GM23338 (cell line): Measurements from ENCODE around the gene CCT6B. TPM values are rescaled to one million over a fixed set of nuclear protein-coding genes. Genes with fewer than 3 reads are reported as not detected.

Source experiments
- ATAC-seq: fragments of 200-7000 bp; cut with Tn5 transposase; 3 replicates; pipeline ENCODE4 v1.9.1; 2020
- DNase-seq: peaks from one replicate; pipeline ENCODE4 v3.0.0-alpha.2; 2015; ENCODE audit warnings: low spot score
- H2AFZ ChIP-seq: fragments of 200-600 bp; sonication (generic); 2 replicates; pipeline ENCODE4 v1.8.0; 2016; ENCODE audit warnings: antibody characterized with exemption, mild to moderate bottlenecking, moderate library complexity
- H3F3A ChIP-seq: fragments of 200-600 bp; sonication (generic); replicated peaks from 2 replicates; pipeline ENCODE4 v1.8.0; 2017; ENCODE audit warnings: antibody characterized with exemption, mixed run types, low read depth
- H3K27ac ChIP-seq: fragments of 200-600 bp; sonication (generic); 2 replicates; pipeline ENCODE4 v1.6.1; 2016; ENCODE audit warnings: low read depth
- H3K27me3 ChIP-seq: fragments of 200-600 bp; sonication (generic); 2 replicates; pipeline ENCODE4 v1.8.0; 2016; ENCODE audit warnings: mild to moderate bottlenecking, mixed run types, moderate library complexity; ENCODE audit not compliant: insufficient read depth
- H3K36me3 ChIP-seq: fragments of 200-600 bp; sonication (generic); 2 replicates; pipeline ENCODE4 v1.8.0; 2016; ENCODE audit warnings: mild to moderate bottlenecking; ENCODE audit not compliant: insufficient read depth
- H3K4me1 ChIP-seq: fragments of 200-600 bp; sonication (generic); 2 replicates; pipeline ENCODE4 v1.8.0; 2016; ENCODE audit warnings: mild to moderate bottlenecking, moderate library complexity; ENCODE audit not compliant: insufficient read depth
- H3K4me2 ChIP-seq: fragments of 200-600 bp; sonication (generic); 2 replicates; pipeline ENCODE4 v1.7.1; 2017; ENCODE audit warnings: mixed run types
- H3K4me3 ChIP-seq: fragments of 200-600 bp; sonication (generic); 2 replicates; pipeline ENCODE4 v1.6.1; 2016; ENCODE audit warnings: mixed run types
- H3K79me2 ChIP-seq: fragments of 200-600 bp; sonication (generic); replicated peaks from 2 replicates; pipeline ENCODE4 v1.8.0; 2017; ENCODE audit warnings: mild to moderate bottlenecking; ENCODE audit not compliant: insufficient read depth
- H3K9me2 ChIP-seq: fragments of 200-600 bp; sonication (generic); 2 replicates; pipeline ENCODE4 v1.8.0; 2017; ENCODE audit not compliant: insufficient read depth
- H4K20me1 ChIP-seq: fragments of 200-600 bp; sonication (generic); replicated peaks from 2 replicates; pipeline ENCODE4 v1.8.0; 2017; ENCODE audit warnings: mild to moderate bottlenecking; ENCODE audit not compliant: insufficient read depth
- H3K27ac Mint-ChIP-seq: 2 replicates; pipeline ENCODE4 v1.8.0; 2020; ENCODE audit warnings: inconsistent platforms, mild to moderate bottlenecking, moderate library complexity, mixed read lengths
- H3K27me3 Mint-ChIP-seq: 3 replicates; pipeline ENCODE4 v1.8.0; 2022; ENCODE audit warnings: low read depth, mild to moderate bottlenecking, moderate library complexity, mixed read lengths, inconsistent platforms; ENCODE audit not compliant: insufficient read depth, poor library complexity
- H3K36me3 Mint-ChIP-seq: 3 replicates; pipeline ENCODE4 v1.8.0; 2021; ENCODE audit warnings: low read depth, mild to moderate bottlenecking, inconsistent platforms, moderate library complexity, mixed read lengths
- H3K4me1 Mint-ChIP-seq: 3 replicates; pipeline ENCODE4 v1.8.0; 2020; ENCODE audit warnings: mild to moderate bottlenecking, inconsistent platforms, mixed read lengths
- H3K4me3 Mint-ChIP-seq: 3 replicates; pipeline ENCODE4 v1.8.0; 2021; ENCODE audit warnings: moderate library complexity, mild to moderate bottlenecking, inconsistent platforms, mixed read lengths
- H3K9me3 Mint-ChIP-seq: 3 replicates; pipeline ENCODE4 v1.8.0; 2020; ENCODE audit warnings: moderate library complexity, mild to moderate bottlenecking, inconsistent platforms, mixed read lengths
- CREB1 ChIP-seq: fragments of 250-450 bp; sonication (Bioruptor Pico); IDR thresholded peaks from 2 replicates; pipeline ENCODE4 v1.5.0; 2020; ENCODE audit warnings: low read depth, mild to moderate bottlenecking, moderate library complexity
- EZH2 ChIP-seq: fragments of 200-600 bp; sonication (generic); IDR thresholded peaks from one replicate; pipeline ENCODE4 v1.8.0; 2017; ENCODE audit warnings: antibody characterized with exemption, mild to moderate bottlenecking, low read depth; ENCODE audit not compliant: unreplicated experiment
- EZH2phosphoT487 ChIP-seq: fragments of 200-600 bp; sonication (generic); IDR thresholded peaks from one replicate; pipeline ENCODE4 v1.8.1; 2018; ENCODE audit warnings: antibody characterized with exemption; ENCODE audit not compliant: unreplicated experiment
- JUNB ChIP-seq: IDR thresholded peaks from one replicate; pipeline ENCODE4 v1.6.1; 2016; ENCODE audit warnings: antibody characterized with exemption; ENCODE audit not compliant: unreplicated experiment
- NANOG ChIP-seq: IDR thresholded peaks from 2 replicates; pipeline ENCODE4 v1.6.1; 2016; ENCODE audit warnings: antibody characterized with exemption, borderline replicate concordance
- POLR2AphosphoS5 ChIP-seq: IDR thresholded peaks from 2 replicates; pipeline ENCODE4 v1.6.1; 2016; ENCODE audit warnings: antibody characterized with exemption, low read depth
- STAT1 ChIP-seq: IDR thresholded peaks from one replicate; pipeline ENCODE4 v1.6.1; 2016; ENCODE audit warnings: antibody characterized with exemption; ENCODE audit not compliant: unreplicated experiment
- ZNF114 ChIP-seq: fragments of 250-450 bp; sonication (Bioruptor Pico); IDR thresholded peaks from 2 replicates; pipeline ENCODE4 v1.5.0; 2020; ENCODE audit warnings: mild to moderate bottlenecking, moderate library complexity
- ZNF331 ChIP-seq: fragments of 250-450 bp; sonication (Bioruptor Pico); IDR thresholded peaks from 2 replicates; pipeline ENCODE4 v1.5.0; 2020; ENCODE audit warnings: low read depth, mild to moderate bottlenecking, moderate library complexity
- polyA plus RNA-seq: library from polyadenylated mRNA; unstranded; fragments of >200 nt; fragmentation: Nextera tagmentation; extraction: Ambion mirVana; gene quantifications from 2 replicates; pipeline ENCODE4 v1.2.1, GENCODE V29; 2016
- total RNA-seq: library from RNA; depleted of rRNA; stranded (reverse); fragments of >200 nt; shearing (Covaris generic); gene quantifications from 2 replicates; pipeline ENCODE4 v1.2.3, GENCODE V29; 2014
- TF ChIP-seq, protein P1 (sequence below): fragments of 250-450 bp; sonication (Bioruptor Pico); IDR thresholded peaks from 2 replicates; pipeline ENCODE4 v1.5.0; 2020; ENCODE audit warnings: mild to moderate bottlenecking, moderate library complexity
- TF ChIP-seq, protein P2 (sequence below): IDR thresholded peaks from 2 replicates; pipeline ENCODE4 v1.6.1; 2016; ENCODE audit warnings: antibody characterized with exemption
- TF ChIP-seq, protein P3 (sequence below): IDR thresholded peaks from one replicate; pipeline ENCODE4 v1.6.1; 2018; ENCODE audit warnings: antibody characterized with exemption; ENCODE audit not compliant: unreplicated experiment
- TF ChIP-seq, protein P4 (sequence below), 2 experiments: fragments of 200-600 bp in 1 of 2; sonication (generic) in 1 of 2; conservative IDR thresholded peaks; 2 replicates each; pipeline versions ENCODE4 v1.5.1 to v1.6.1; 2016 to 2017; ENCODE audit warnings: antibody characterized with exemption in 2 of 2, low read depth in 2 of 2, mild to moderate bottlenecking in 2 of 2, moderate library complexity in 1 of 2

CCT6B gene
- total and polyA plus RNA-seq, 2 experiments from 2014 or later: 0.94 to 1.1 TPM

DNA sequence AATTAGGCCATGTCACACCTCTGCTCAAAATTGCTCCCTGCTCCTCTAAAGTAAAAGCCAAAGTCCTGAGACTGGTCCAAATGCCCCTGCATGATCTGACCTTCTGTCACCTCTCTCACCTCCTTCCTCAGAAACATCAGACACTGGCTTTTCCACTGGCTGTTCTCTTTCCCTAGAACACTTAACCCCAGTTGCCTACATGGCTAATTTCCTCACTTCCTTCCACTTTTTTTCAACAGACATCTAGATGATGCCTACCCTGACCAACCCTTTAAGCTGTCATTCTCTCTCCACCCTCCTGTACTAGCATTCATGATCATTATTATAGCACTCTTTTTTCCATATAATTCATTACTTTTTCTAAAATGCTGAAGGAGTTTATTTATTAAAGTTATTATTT, 31.0 kb downstream of the CCT6B start:
- Histone ChIP-seq H3K4me3 (no peak overlapping the region), H3K27me3 (peaks cover 3% of the 10 kb centered on the region; the same call in 1 of the 2 replicates), H3K27ac (no peak overlapping the region), H3K4me1 (no peaks in the 10 kb centered on the region), H3F3A (no peaks in the 10 kb centered on the region), H3K4me2 (no peak overlapping the region), H3K79me2 (no peaks in the 10 kb centered on the region), H3K9me2 (no peaks in the 10 kb centered on the region), H3K36me3 (no peaks in the 10 kb centered on the region), H4K20me1 (no peaks in the 10 kb centered on the region), H2AFZ (no peak overlapping the region)
- TF ChIP-seq, protein P1, sequence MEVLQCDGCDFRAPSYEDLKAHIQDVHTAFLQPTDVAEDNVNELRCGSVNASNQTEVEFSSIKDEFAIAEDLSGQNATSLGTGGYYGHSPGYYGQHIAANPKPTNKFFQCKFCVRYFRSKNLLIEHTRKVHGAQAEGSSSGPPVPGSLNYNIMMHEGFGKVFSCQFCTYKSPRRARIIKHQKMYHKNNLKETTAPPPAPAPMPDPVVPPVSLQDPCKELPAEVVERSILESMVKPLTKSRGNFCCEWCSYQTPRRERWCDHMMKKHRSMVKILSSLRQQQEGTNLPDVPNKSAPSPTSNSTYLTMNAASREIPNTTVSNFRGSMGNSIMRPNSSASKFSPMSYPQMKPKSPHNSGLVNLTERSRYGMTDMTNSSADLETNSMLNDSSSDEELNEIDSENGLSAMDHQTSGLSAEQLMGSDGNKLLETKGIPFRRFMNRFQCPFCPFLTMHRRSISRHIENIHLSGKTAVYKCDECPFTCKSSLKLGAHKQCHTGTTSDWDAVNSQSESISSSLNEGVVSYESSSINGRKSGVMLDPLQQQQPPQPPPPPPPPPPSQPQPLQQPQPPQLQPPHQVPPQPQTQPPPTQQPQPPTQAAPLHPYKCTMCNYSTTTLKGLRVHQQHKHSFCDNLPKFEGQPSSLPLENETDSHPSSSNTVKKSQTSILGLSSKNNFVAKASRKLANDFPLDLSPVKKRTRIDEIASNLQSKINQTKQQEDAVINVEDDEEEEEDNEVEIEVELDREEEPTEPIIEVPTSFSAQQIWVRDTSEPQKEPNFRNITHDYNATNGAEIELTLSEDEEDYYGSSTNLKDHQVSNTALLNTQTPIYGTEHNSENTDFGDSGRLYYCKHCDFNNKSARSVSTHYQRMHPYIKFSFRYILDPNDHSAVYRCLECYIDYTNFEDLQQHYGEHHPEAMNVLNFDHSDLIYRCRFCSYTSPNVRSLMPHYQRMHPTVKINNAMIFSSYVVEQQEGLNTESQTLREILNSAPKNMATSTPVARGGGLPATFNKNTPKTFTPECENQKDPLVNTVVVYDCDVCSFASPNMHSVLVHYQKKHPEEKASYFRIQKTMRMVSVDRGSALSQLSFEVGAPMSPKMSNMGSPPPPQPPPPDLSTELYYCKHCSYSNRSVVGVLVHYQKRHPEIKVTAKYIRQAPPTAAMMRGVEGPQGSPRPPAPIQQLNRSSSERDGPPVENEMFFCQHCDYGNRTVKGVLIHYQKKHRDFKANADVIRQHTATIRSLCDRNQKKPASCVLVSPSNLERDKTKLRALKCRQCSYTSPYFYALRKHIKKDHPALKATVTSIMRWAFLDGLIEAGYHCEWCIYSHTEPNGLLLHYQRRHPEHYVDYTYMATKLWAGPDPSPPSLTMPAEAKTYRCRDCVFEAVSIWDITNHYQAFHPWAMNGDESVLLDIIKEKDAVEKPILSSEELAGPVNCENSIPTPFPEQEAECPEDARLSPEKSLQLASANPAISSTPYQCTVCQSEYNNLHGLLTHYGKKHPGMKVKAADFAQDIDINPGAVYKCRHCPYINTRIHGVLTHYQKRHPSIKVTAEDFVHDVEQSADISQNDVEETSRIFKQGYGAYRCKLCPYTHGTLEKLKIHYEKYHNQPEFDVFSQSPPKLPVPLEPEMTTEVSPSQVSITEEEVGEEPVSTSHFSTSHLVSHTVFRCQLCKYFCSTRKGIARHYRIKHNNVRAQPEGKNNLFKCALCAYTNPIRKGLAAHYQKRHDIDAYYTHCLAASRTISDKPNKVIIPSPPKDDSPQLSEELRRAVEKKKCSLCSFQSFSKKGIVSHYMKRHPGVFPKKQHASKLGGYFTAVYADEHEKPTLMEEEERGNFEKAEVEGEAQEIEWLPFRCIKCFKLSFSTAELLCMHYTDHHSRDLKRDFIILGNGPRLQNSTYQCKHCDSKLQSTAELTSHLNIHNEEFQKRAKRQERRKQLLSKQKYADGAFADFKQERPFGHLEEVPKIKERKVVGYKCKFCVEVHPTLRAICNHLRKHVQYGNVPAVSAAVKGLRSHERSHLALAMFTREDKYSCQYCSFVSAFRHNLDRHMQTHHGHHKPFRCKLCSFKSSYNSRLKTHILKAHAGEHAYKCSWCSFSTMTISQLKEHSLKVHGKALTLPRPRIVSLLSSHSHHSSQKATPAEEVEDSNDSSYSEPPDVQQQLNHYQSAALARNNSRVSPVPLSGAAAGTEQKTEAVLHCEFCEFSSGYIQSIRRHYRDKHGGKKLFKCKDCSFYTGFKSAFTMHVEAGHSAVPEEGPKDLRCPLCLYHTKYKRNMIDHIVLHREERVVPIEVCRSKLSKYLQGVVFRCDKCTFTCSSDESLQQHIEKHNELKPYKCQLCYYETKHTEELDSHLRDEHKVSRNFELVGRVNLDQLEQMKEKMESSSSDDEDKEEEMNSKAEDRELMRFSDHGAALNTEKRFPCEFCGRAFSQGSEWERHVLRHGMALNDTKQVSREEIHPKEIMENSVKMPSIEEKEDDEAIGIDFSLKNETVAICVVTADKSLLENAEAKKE (CRISPR knock-in tag): no peak
- no peak for TF ChIP-seq CREB1 (CRISPR knock-in tag)
- TF ChIP-seq STAT1: no peak
- no peak for TF ChIP-seq ZNF114 (CRISPR knock-in tag)
- TF ChIP-seq, protein P2, sequence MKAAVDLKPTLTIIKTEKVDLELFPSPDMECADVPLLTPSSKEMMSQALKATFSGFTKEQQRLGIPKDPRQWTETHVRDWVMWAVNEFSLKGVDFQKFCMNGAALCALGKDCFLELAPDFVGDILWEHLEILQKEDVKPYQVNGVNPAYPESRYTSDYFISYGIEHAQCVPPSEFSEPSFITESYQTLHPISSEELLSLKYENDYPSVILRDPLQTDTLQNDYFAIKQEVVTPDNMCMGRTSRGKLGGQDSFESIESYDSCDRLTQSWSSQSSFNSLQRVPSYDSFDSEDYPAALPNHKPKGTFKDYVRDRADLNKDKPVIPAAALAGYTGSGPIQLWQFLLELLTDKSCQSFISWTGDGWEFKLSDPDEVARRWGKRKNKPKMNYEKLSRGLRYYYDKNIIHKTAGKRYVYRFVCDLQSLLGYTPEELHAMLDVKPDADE: no peak
- TF ChIP-seq ZNF331: no peak
- no peak for TF ChIP-seq EZH2phosphoT487
- TF ChIP-seq, protein P3, sequence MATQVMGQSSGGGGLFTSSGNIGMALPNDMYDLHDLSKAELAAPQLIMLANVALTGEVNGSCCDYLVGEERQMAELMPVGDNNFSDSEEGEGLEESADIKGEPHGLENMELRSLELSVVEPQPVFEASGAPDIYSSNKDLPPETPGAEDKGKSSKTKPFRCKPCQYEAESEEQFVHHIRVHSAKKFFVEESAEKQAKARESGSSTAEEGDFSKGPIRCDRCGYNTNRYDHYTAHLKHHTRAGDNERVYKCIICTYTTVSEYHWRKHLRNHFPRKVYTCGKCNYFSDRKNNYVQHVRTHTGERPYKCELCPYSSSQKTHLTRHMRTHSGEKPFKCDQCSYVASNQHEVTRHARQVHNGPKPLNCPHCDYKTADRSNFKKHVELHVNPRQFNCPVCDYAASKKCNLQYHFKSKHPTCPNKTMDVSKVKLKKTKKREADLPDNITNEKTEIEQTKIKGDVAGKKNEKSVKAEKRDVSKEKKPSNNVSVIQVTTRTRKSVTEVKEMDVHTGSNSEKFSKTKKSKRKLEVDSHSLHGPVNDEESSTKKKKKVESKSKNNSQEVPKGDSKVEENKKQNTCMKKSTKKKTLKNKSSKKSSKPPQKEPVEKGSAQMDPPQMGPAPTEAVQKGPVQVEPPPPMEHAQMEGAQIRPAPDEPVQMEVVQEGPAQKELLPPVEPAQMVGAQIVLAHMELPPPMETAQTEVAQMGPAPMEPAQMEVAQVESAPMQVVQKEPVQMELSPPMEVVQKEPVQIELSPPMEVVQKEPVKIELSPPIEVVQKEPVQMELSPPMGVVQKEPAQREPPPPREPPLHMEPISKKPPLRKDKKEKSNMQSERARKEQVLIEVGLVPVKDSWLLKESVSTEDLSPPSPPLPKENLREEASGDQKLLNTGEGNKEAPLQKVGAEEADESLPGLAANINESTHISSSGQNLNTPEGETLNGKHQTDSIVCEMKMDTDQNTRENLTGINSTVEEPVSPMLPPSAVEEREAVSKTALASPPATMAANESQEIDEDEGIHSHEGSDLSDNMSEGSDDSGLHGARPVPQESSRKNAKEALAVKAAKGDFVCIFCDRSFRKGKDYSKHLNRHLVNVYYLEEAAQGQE: no peak
- no peak for TF ChIP-seq JUNB
- TF ChIP-seq, protein P4, sequence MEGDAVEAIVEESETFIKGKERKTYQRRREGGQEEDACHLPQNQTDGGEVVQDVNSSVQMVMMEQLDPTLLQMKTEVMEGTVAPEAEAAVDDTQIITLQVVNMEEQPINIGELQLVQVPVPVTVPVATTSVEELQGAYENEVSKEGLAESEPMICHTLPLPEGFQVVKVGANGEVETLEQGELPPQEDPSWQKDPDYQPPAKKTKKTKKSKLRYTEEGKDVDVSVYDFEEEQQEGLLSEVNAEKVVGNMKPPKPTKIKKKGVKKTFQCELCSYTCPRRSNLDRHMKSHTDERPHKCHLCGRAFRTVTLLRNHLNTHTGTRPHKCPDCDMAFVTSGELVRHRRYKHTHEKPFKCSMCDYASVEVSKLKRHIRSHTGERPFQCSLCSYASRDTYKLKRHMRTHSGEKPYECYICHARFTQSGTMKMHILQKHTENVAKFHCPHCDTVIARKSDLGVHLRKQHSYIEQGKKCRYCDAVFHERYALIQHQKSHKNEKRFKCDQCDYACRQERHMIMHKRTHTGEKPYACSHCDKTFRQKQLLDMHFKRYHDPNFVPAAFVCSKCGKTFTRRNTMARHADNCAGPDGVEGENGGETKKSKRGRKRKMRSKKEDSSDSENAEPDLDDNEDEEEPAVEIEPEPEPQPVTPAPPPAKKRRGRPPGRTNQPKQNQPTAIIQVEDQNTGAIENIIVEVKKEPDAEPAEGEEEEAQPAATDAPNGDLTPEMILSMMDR (conservative IDR thresholded peaks at IDR 0.05; ENCODE audit: low read depth in 2 of 2): no peak
- no peak for TF ChIP-seq NANOG
- no peak for TF ChIP-seq EZH2
- no peak for TF ChIP-seq POLR2AphosphoS5
- Mint-ChIP-seq H3K4me1 (no peaks in the 10 kb centered on the region), H3K27me3 (peaks cover 4% of the 10 kb centered on the region), H3K9me3 (peaks cover 3% of the 10 kb centered on the region; the same call in 1 of the 3 replicates), H3K4me3 (no peak overlapping the region), H3K27ac (no peak overlapping the region), H3K36me3 (no peaks in the 10 kb centered on the region)
- DNase-seq (no peak), ATAC-seq (no peak)
